ENCODE measurements around the gene EBF4.

The EBF4 gene

GRCh38 chr20:2759143-2759542 lies 66.6 kb downstream of the EBF4 start:
- TF ChIP-seq CTCF (conservative IDR thresholded peaks at IDR 0.05) (no peak), ZFX (IDR thresholded peaks at IDR 0.05) (no peak)
- H3K27ac ChIP-seq, result no peak overlapping the region

- TF ChIP-seq CTCF (conservative IDR thresholded peaks at IDR 0.05) (no peak), ZFX (IDR thresholded peaks at IDR 0.05) (no peak)
- H3K27ac ChIP-seq, result no peak overlapping the region
These were observed 67.2 kb downstream of the EBF4 start for GRCh38 chr20:2759603-2760296.

DNA sequence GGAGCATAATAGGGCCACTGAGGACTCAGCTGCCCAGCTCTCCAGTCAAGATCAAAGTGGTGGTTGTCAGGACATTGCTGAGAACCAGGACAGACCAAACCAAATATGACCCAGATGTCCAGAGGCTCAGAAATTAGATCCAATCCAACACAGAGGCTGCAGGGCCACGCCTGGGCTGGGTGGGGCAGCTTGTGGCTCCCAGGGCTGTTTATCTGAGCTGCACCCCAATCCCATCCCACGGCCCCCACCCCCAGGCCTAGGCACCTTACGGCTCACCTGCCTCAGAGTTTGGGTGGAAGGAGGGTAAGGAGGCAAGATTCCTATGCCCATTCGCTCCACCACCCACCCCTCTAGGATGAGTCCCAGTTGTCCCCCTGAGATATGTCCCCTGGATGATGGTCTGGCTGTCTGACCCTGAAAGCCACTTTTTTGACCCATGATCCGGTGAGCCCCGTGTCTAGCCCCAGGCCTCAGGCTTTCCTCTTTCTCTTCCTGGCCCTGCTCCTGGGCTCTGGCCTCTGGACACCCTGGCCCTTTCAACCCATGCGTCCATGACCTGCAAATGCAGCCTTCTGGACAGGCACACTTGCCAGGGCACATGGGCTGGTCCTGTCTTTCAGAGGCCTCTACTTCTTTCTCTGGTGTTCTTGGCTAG lies 67.8 kb downstream of the EBF4 start:
- no peak for TF ChIP-seq ZFX (IDR thresholded peaks at IDR 0.05)
- no peak for TF ChIP-seq CTCF (conservative IDR thresholded peaks at IDR 0.05)
- no peak overlapping the region for H3K27ac ChIP-seq

- no peak for TF ChIP-seq ZFX (IDR thresholded peaks at IDR 0.05)
- TF ChIP-seq CTCF (conservative IDR thresholded peaks at IDR 0.05), result no peak
- H3K27ac ChIP-seq, result no peak overlapping the region
These were observed 68.3 kb downstream of the EBF4 start for GRCh38 chr20:2760952-2761305.

- TF ChIP-seq ZFX (IDR thresholded peaks at IDR 0.05) (no peak), CTCF (conservative IDR thresholded peaks at IDR 0.05) (no peak)
- no peak overlapping the region for H3K27ac ChIP-seq
These were observed 69.3 kb downstream of the EBF4 start for GRCh38 chr20:2761885-2762284.

DNA sequence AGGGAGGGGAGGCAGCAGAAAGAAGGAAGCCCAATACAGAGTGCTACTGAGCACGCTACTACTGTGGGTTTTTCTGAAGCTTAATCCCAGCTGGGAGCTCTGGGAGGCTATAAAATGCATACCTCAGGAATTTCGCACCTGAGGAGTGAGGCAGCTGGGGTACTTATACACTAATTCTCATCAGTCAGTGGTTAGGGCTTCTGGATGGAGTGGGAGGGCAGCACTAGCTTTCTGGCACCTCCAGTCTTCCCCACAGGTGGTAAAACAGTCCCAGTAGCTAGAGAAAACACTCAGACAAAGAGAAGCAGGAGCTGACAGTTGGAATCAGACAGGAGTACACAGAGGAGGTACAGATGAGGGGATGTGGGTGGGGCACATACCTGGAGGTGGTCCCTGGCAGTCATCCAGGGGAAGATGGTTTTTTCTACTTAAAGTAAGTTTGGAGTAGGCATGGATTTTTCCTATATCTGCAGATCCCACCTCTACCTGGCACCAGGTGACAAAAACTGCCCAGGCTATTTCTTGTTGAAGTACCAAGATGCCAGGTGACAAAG lies 70.1 kb downstream of the EBF4 start:
- H3K27ac ChIP-seq, result no peak overlapping the region
- no peak for TF ChIP-seq CTCF (conservative IDR thresholded peaks at IDR 0.05)
- no peak for TF ChIP-seq ZFX (IDR thresholded peaks at IDR 0.05)

- TF ChIP-seq ZFX (IDR thresholded peaks at IDR 0.05), result no peak
- no peak for TF ChIP-seq CTCF (conservative IDR thresholded peaks at IDR 0.05)
- H3K27ac ChIP-seq, result no peak overlapping the region
These were observed 70.6 kb downstream of the EBF4 start for GRCh38 chr20:2763186-2763585.

Data from C4-2B (cell line).